Lung (tissue), 12 donors: ENCODE data around the gene MRGPRE. TPM values are rescaled to one million over a fixed set of nuclear protein-coding genes. Genes with fewer than 3 reads are reported as not detected.
A peak's percentile ranks its signal among the peaks of the same experiment; 100 is the strongest.

Experiments
- ATAC-seq: fragments of 200-7000 bp; cut with Tn5 transposase; one replicate; pipeline ENCODE4 v1.9.1; 2020; ENCODE audit warnings: moderate number of reproducible peaks; ENCODE audit not compliant: insufficient read depth, low FRiP score
- DNase-seq, 3 donors: peaks; one replicate each; pipeline ENCODE4 v3.0.0-alpha.2; 2013 to 2017
- H3K27ac ChIP-seq, 2 donors: one replicate each; pipeline ENCODE4 v1.5.1; 2013; ENCODE audit warnings: mild to moderate bottlenecking in 2 of 2, moderate library complexity in 2 of 2, control low read depth in 1 of 2, inconsistent platforms in 1 of 2, low read depth in 1 of 2, low read length in 1 of 2
- H3K27me3 ChIP-seq, 3 donors: one replicate each; pipeline ENCODE4 v1.5.1; 2013; ENCODE audit warnings: low read length in 2 of 3; ENCODE audit not compliant: control insufficient read depth in 3 of 3, insufficient read depth in 3 of 3
- H3K36me3 ChIP-seq, 4 donors: one replicate each; pipeline ENCODE4 v1.5.1; 2013; ENCODE audit warnings: low read length in 4 of 4, mild to moderate bottlenecking in 1 of 4, moderate library complexity in 1 of 4; ENCODE audit not compliant: control insufficient read depth in 4 of 4, insufficient read depth in 4 of 4
- H3K4me1 ChIP-seq, 5 donors: one replicate each; pipeline ENCODE4 v1.5.1; 2013; ENCODE audit warnings: low read length in 5 of 5, mild to moderate bottlenecking in 2 of 5, moderate library complexity in 1 of 5; ENCODE audit not compliant: control insufficient read depth in 5 of 5, insufficient read depth in 5 of 5
- H3K4me3 ChIP-seq: one replicate; pipeline ENCODE4 v1.5.1; 2013; ENCODE audit warnings: mild to moderate bottlenecking, control low read depth, moderate library complexity
- H3K9ac ChIP-seq, 2 donors: one replicate each; pipeline ENCODE4 v1.5.1; 2013; ENCODE audit warnings: low read length in 2 of 2, control low read depth in 1 of 2; ENCODE audit not compliant: insufficient read depth in 1 of 2
- H3K9me3 ChIP-seq, 4 donors: one replicate each; pipeline ENCODE4 v1.5.1; 2013; ENCODE audit warnings: low read length in 3 of 4, mild to moderate bottlenecking in 1 of 4, moderate library complexity in 1 of 4; ENCODE audit not compliant: control insufficient read depth in 4 of 4, insufficient read depth in 3 of 4
- CTCF ChIP-seq: IDR thresholded peaks from 2 replicates; pipeline ENCODE4 v1.5.1; 2012; ENCODE audit warnings: mild to moderate bottlenecking; ENCODE audit errors: control extremely low read depth, extremely low read depth
- WGBS, 2 donors: extraction: QIAGEN DNeasy Blood & Tissue Kit; methylation state at CpG; one replicate each; pipeline ENCODE4 v1.1.7; 2013; 5-methylcytosine and 5-hydroxymethylcytosine counted together
- polyA plus RNA-seq, 2 donors: library from polyadenylated mRNA; stranded (reverse); fragments of 200-250 nt; gene quantifications; one replicate each; pipeline ENCODE4 v1.2.1, GENCODE V29; 2013
- total RNA-seq, 2 donors: library from RNA; depleted of rRNA in 1 of 2; stranded (reverse); fragments of >200 nt in 1 of 2; gene quantifications; one replicate each; pipeline ENCODE4 v1.2.1, GENCODE V29; 2014 to 2021
- donor health status: control.
- donor health status: control.
- donor health status: Bipolar disorder and iron deficiency.
- donor health status: healthy.
- donor health status: DM: yes; HTN: yes; CAD: no.

MRGPRE gene
- total and polyA plus RNA-seq, 4 donors: 0.03 to 0.18 (median 0.16) TPM; not detected in 1

DNA sequence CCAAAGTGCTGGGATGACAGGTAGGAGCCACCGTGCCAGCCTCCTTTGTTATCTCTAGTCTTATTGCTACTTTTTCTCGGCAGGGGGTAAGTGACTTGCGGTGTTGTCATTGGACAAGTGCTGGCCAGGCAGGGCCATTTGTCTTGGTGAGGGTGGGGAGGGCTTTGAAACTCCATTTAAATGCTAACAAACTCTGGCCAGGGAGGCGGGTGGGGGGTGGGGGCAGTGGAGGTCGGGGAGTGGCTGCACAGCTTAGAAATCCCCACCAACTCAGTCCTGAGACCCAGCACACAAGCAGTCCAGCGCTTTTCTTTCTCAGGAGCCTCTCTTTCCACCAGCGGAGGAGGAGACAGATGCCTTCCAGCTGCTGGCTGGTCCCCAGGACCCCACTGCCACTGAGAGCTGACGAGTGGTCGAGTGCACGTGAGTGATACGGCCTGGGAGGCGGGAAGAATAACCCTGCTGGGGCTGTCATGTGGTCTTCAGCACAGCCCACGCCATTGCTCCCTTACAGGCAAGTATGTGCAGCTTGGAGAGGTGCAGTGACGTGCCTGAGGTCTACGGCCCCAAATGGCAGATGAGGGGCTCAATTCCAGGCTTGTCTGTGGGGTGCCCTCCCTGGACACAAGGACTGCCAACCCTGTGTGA lies 42.9 kb downstream of the MRGPRE start:
- H3K4me1 ChIP-seq: peaks cover 0 to 3% (median 0%) of the 10 kb centered on the region in 5 donors
- peak; percentile 78 to 82 (median 78) for DNase-seq
- WGBS, 2 donors: 65 to 85% methylated on average over 15 of the region's 15 CpGs

DNA sequence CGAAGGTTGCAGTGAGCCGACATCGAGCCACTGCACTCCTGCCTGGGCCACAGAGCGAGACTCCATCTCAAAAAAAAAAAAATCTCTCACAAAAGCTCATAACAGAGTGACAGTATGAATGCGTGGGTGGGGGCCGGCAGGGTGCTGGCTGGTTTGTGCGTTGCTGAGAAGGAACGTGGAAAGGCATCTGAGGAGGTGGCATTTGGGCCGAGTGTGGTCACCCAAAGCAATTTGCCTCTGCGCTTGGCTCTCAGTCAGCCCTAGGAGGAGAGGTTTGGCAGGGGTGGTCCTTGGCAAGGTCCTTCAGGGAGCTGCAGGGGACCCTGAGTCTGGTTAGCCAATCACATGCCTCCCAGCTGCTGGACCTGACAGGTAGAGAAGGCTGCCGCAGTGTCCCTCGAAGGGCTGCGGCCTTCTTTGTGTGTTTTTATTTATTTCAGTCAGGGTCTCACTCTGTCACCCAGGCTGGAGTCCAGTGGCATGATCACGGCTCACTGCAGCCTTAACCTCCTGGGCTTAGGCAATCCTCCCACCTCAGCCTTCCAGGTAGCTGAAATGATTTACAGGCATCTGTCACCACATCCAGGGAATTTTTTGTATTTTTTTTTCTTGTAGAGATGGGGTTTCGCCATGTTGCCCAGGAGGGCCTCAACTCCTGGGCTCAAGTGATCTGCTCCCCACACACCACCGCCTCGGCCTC lies 43.6 kb downstream of the MRGPRE start:
- H3K9ac ChIP-seq: no peak overlapping the region
- H3K27me3 ChIP-seq: no peaks in the 10 kb centered on the region
- peaks cover 0 to 3% (median 0%) of the 10 kb centered on the region in 5 donors for H3K4me1 ChIP-seq
- no peak for TF ChIP-seq CTCF
- DNase-seq (no peak), ATAC-seq (no peak)
- H3K9me3 ChIP-seq: no peaks in the 10 kb centered on the region
- no peak overlapping the region for H3K4me3 ChIP-seq
- no peaks in the 10 kb centered on the region for H3K36me3 ChIP-seq
- H3K27ac ChIP-seq: no peak overlapping the region
- WGBS, 2 donors: 90 to 93% methylated on average over 17 of the region's 17 CpGs

More for the DNA sequence above, 42.9 kb downstream of the MRGPRE start:
- no peaks in the 10 kb centered on the region for H3K27me3 ChIP-seq
- H3K27ac ChIP-seq: no peak overlapping the region
- H3K9ac ChIP-seq: no peak overlapping the region
- no peak overlapping the region for H3K4me3 ChIP-seq
- H3K36me3 ChIP-seq: no peaks in the 10 kb centered on the region
- TF ChIP-seq CTCF: no peak
- H3K9me3 ChIP-seq: no peaks in the 10 kb centered on the region
- ATAC-seq: no peak

DNA sequence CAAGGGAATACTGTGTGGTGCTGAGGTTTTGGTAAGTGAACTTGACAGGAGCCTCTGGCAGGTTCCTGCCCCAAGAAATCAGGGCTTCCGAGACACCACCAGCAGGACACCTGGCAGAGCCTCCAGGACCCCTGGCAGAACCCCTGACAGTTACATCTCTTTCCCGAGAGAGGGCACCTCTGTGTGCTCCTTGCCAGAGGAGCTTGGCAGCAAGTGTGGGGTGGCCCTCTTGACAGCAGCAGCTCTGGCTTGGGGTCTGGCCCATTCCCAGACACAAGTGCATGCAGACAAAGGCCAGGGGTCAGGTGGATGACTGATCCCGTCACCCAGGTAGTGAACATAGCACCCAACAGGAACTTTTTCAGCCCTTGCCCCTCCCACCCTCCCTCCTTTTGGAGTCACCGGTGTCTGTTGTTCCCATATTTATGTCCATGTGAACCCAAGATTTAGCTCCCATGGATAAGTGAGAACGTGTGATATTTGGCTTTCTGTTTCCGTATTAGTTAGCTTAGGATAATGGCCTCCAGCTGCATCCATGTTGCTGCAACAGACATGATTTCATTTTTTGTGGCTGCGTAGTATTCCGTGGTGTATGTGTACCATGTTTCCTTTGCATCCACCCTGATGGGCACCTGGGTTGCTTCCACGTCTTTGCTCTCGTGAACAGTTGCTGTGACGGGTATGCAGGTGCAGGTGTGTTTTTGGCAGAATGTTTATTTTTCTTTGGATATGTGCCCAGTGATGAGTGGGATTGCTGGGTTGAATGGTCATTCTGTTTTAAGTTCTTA lies 45.9 kb downstream of the MRGPRE start:
- TF ChIP-seq CTCF: no peak
- 86 to 88% methylated on average over 11 of the region's 11 CpGs for WGBS, 2 donors
- Histone ChIP-seq H3K9ac (no peak overlapping the region), H3K4me1 (peaks cover 0 to 3% (median 0%) of the 10 kb centered on the region in 5 donors), H3K27ac (no peak overlapping the region), H3K9me3 (no peaks in the 10 kb centered on the region), H3K27me3 (no peaks in the 10 kb centered on the region), H3K36me3 (no peaks in the 10 kb centered on the region), H3K4me3 (no peak overlapping the region)
- DNase-seq: no peak
- ATAC-seq: no peak
